Bronchial epithelial cell (primary cell): ENCODE measurements around the gene MYBPH. TPM values are rescaled to one million over a fixed set of nuclear protein-coding genes. Genes with fewer than 3 reads are reported as not detected.
A peak's percentile ranks its signal among the peaks of the same experiment; 100 is the strongest.

Experiments
- DNase-seq: peaks from one replicate; pipeline ENCODE4 v3.0.0-alpha.2; 2010; ENCODE audit warnings: low read depth
- FAIRE-seq: peaks from 2 replicates; lab custom pipeline; 2011; peaks lifted over from hg19 to GRCh38; lab: Jason Lieb, UNC
- H3K27me3 ChIP-seq: 2 replicates; pipeline ENCODE4 v1.5.1; 2011; ENCODE audit warnings: low read length; ENCODE audit not compliant: control insufficient read depth, insufficient read depth
- H3K36me3 ChIP-seq: 2 replicates; pipeline ENCODE4 v1.5.1; 2011; ENCODE audit warnings: low read length; ENCODE audit not compliant: control insufficient read depth, insufficient read depth
- H3K4me3 ChIP-seq: 2 replicates; pipeline ENCODE4 v1.5.1; 2011; ENCODE audit warnings: mild to moderate bottlenecking, low read depth, low read length, control low read depth
- total RNA-seq: library from RNA; depleted of rRNA; stranded (reverse); fragments of >200 nt; gene quantifications from 2 replicates; pipeline ENCODE4 v1.2.1, GENCODE V29; 2014
- TF ChIP-seq, protein P1 (sequence below): IDR thresholded peaks from 2 replicates; pipeline ENCODE4 v1.5.1; 2011; ENCODE audit warnings: mild to moderate bottlenecking, moderate library complexity, low read length, control low read depth, inconsistent platforms; ENCODE audit not compliant: insufficient read depth, severe bottlenecking

MYBPH gene
- total RNA-seq, 1 donor from 2014 or later: not detected

DNA sequence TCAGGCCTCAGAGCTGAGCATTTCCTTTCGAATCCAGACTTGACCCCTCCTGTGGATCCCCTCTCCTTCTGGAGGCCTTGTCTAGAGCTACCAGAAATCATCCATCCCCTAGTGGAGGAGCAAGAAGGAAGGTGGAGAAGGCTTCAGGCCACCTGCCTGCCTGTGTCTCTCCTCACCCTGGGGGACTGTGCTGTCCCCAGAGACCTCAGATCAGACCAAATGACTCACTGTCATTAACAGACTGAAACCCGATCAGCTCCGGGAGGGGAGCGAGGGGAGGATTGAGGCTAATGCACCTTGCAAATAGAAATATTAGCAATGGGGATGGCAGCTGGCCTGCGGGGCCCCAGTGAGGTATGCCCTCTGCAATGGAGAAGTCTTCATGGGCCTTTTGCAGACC, 2.1 kb downstream of the MYBPH start:
- no peak for DNase-seq
- Histone ChIP-seq H3K4me3 (no peak overlapping the region), H3K36me3 (no peaks in the 10 kb centered on the region), H3K27me3 (peaks cover 4% of the 10 kb centered on the region)
- no peak for FAIRE-seq
- TF ChIP-seq, protein P1, sequence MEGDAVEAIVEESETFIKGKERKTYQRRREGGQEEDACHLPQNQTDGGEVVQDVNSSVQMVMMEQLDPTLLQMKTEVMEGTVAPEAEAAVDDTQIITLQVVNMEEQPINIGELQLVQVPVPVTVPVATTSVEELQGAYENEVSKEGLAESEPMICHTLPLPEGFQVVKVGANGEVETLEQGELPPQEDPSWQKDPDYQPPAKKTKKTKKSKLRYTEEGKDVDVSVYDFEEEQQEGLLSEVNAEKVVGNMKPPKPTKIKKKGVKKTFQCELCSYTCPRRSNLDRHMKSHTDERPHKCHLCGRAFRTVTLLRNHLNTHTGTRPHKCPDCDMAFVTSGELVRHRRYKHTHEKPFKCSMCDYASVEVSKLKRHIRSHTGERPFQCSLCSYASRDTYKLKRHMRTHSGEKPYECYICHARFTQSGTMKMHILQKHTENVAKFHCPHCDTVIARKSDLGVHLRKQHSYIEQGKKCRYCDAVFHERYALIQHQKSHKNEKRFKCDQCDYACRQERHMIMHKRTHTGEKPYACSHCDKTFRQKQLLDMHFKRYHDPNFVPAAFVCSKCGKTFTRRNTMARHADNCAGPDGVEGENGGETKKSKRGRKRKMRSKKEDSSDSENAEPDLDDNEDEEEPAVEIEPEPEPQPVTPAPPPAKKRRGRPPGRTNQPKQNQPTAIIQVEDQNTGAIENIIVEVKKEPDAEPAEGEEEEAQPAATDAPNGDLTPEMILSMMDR: no peak

DNA sequence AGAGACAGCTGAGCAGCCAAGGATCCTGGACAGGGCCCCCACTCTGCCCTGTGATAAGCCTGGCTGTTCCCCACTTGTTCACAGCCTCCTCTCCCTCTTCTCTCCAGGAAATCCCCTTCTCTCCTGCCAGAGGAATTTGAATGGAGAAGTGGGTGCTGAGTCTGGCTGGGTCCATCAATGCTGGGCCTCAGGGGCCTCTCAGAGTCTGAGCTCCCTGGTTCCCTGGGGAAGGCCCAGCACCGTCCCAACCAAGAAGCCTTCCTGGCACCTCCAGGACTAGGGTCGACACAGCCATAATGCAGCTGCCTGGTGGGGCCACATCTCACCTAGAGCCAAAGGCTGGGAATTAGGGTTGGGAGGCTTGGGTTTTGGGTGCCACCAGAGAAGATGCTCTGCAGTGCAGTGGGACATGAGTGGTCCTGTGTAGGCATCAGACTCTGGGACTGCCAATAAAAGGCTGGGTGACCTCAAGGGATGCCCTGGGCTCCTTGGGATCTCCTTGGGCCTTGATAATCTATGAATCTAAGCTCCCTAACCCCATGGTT, 2.5 kb downstream of the MYBPH start:
- Histone ChIP-seq H3K27me3 (peaks cover 6% of the 10 kb centered on the region), H3K4me3 (no peak overlapping the region), H3K36me3 (no peaks in the 10 kb centered on the region)
- TF ChIP-seq, protein P1: no peak
- no peak for FAIRE-seq
- no peak for DNase-seq

DNA sequence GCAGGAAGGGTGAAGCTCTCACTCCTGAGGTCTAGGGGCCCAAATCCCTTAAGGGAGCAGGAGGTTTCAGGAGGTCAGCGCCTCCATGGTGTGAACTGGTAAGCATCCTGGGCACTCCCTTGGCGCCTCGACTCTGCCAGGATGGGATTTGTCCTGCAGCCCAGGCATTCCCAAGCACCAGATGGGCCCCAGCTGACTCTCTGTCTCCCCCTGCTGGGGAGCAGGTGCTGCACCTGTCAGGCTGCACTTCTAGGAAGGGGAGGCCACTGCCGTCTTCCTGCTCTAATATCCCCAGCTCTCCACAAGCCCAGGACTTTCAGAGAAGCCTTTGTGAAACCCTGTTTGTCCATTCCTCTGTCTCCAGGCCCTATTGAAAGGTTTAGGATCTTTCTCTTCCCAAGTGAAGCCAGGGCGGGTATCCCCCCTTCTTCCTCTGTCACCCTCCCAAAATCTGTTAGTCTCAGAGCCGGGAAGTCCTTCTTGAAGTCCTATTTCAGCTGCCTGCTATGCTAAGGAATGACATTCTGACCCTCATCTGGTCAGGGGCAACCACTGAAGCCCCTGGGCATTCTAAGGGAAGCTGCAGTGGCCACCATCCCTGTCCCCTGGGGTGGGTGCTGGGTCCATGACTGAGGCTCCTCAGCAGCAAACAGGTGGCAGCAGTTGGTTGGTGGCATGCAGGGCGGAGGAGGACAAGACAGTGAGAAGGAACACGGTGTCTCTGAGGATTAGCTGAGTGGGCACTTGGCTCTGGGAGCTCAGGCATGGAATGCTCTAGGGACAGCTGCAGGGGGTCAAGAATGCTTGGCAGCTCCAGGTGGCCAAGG, 3.2 kb downstream of the MYBPH start:
- peaks cover 6% of the 10 kb centered on the region for H3K27me3 ChIP-seq
- H3K36me3 ChIP-seq: no peaks in the 10 kb centered on the region
- no peak for FAIRE-seq
- TF ChIP-seq, protein P1: peak; percentile 99
- peak; percentile 38 for DNase-seq
- H3K4me3 ChIP-seq: no peak overlapping the region

DNA sequence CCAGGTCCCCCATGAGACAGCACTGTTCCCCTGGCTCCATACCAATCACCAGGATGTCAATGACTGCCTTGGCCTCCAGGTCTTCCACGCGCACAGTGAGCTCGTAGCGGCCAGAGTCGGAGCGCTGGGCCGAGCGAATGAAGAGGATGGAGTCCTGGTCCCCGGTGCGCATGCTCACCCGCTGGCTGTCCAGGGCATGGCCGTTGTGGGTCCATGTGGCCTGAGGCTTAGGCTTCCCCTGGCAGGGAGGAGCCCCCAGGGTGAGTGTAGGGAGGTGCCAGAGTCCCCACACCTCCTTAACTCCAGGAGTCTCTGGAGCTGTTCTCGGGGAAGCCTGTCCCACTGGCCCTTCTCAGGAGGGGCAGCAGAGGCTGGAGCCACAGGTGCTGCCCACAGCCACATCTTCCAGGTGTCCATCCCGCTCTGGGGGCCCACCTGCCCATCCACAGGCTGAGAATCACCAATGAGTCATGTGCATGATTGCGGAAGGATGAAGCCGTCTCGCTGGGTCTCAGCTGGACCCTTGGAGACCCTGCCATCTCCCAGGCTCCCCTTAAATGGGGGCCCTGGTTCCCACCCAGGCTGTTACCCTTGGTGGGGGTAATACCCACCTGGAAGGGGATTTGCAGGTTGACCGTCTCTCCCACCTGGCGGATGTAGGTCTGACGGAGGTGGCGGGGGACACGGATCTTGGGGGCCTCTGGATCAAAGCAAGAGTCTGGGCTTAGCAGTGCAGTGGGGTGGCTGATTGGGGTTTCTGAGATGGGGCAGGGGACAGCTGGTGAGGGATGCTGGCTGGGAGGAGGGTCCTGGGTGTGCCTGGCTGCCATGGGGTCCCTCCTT, 4.1 kb downstream of the MYBPH start:
- H3K4me3 ChIP-seq: no peak overlapping the region
- H3K27me3 ChIP-seq: peaks cover 6% of the 10 kb centered on the region
- TF ChIP-seq, protein P1: no peak
- DNase-seq (no peak), FAIRE-seq (no peak)
- H3K36me3 ChIP-seq: no peaks in the 10 kb centered on the region

DNA sequence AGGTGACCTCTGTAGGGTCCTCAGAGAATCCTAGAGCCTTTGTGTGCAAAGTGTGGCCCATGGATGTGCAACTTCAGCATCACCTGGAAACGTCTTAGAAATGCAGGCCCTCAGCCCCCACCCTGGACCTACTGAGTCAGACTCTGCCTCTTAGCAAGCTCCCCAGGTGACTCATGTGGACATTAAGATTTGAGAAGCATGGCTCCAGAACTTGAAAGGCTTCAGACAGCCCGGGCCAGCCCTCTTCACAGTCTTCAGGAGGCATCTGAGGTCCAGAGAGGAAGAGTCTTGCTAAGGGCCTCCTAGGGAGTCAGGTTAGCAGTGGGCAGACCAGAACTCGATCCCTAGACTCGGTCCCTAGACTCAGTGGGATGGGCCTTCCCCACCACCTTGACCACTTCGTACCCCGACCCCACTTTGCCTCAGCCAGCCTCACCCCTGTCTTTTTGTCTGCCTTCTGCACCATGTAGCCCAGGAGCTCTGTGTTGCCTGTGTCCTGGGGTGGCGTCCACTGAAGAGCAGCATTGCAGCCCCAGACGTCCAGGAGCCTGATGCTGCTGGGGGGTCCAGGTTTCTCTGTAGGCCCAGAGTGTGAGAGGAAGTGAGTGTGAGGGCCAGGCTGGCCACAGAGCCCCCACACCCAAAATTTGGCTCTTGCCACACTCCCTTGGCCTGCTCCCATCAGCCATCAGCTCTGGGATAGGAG, 4.8 kb downstream of the MYBPH start:
- H3K36me3 ChIP-seq: no peaks in the 10 kb centered on the region
- H3K27me3 ChIP-seq: peaks cover 5% of the 10 kb centered on the region
- TF ChIP-seq, protein P1: no peak
- FAIRE-seq (no peak), DNase-seq (peak; percentile 45)
- H3K4me3 ChIP-seq: no peak overlapping the region
